ENCODE measurements around the gene CHADL. TPM values are rescaled to one million over a fixed set of nuclear protein-coding genes. Genes with fewer than 3 reads are reported as not detected.

Gene CHADL
- total and polyA plus RNA-seq, 2 of the 4 experiments (the other 2 are of a cell fraction) = 0.18 to 0.53 TPM

DNA sequence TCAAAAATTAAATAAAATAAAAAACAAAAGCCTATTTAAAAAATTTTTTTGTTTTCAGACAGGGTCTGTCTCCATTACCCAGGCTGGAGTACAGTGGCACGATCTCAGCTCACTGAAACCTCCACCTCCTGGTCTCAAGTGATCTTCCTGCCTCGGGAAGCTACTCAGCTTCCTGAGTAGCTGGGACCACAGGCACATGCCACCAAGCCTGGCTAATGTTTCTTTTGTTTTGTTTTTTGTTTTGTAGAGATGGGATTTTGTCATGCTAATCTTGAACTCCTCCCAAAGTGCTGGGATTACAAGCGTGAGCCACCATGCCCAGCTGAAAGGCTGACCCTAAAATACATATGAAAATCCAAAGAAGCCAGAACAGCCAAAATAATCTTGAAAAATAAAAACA is 56.1 kb downstream of the CHADL start:
- Histone ChIP-seq H3K9ac (ENCODE audit: low read depth, low read length) (no peak overlapping the region), H3K4me3 (ENCODE audit: insufficient read depth, low read depth, low read length) (no peak overlapping the region), H2BK120ac (ENCODE audit: low read depth, low read length) (no peak overlapping the region), H2BK20ac (ENCODE audit: low read depth, low read length) (no peak overlapping the region), H4K8ac (ENCODE audit: low read depth in 2 of 2, low read length in 2 of 2) (no peak overlapping the region), H3K4me1 (ENCODE audit: control insufficient read depth, insufficient read depth, low read length) (peaks cover 3% of the 10 kb centered on the region; the same call in 1 of the 2 replicates), H2AK9ac (replicated peaks; ENCODE audit: low read depth, low read length, poor library complexity) (no peak overlapping the region), H3K27ac (ENCODE audit: insufficient read depth, low read length) (no peak overlapping the region), H3K4ac (ENCODE audit: low read depth, low read length) (no peak overlapping the region), H2AFZ (replicated peaks; ENCODE audit: low read length, poor library complexity) (no peak overlapping the region), H3K9me1 (ENCODE audit: insufficient read depth, low read length) (peaks cover 4% of the 10 kb centered on the region; the same call in 1 of the 2 replicates), H4K91ac (ENCODE audit: insufficient read depth, low read depth, low read length) (no peak overlapping the region), H2BK5ac (ENCODE audit: low read depth, low read length, poor library complexity, severe bottlenecking) (no peak overlapping the region), H3K27me3 (ENCODE audit: control insufficient read depth, insufficient read depth, low read length) (no peaks in the 10 kb centered on the region), H2AK5ac (ENCODE audit: low read depth, low read length) (no peak overlapping the region), H2BK15ac (ENCODE audit: low read depth, low read length) (no peak overlapping the region), H3K23ac (ENCODE audit: low read depth, low read length) (no peak overlapping the region), H3K4me2 (ENCODE audit: low read depth, low read length) (no peak overlapping the region), H4K5ac (ENCODE audit: low read depth, low read length) (no peak overlapping the region), H3K18ac (ENCODE audit: low read depth, low read length) (no peak overlapping the region), H3K36me3 (ENCODE audit: control insufficient read depth, insufficient read depth, low read length) (peaks cover 5% of the 10 kb centered on the region), H3K79me1 (ENCODE audit: low read depth in 1 of 2, low read length in 2 of 2) (peaks cover 0 to 2% of the 10 kb centered on the region in 2 experiments; a peak in 1 of 4 replicates), H3K9me3 (ENCODE audit: control insufficient read depth, insufficient read depth, low read length) (no peaks in the 10 kb centered on the region), H3K14ac (replicated peaks; ENCODE audit: low read depth, low read length) (no peak overlapping the region), H4K20me1 (ENCODE audit: insufficient read depth, low read length) (0 out of 2 replicates have a peak, but pooled peaks cover 3% of the 10 kb centered on the region), H3K56ac (ENCODE audit: extremely low read depth, insufficient read depth, low read length) (no peak overlapping the region)
- TF ChIP-seq CHD1 (IDR thresholded peaks at IDR 0.05; ENCODE audit: low read depth, low read length) = no peak
- TF ChIP-seq, protein P1, sequence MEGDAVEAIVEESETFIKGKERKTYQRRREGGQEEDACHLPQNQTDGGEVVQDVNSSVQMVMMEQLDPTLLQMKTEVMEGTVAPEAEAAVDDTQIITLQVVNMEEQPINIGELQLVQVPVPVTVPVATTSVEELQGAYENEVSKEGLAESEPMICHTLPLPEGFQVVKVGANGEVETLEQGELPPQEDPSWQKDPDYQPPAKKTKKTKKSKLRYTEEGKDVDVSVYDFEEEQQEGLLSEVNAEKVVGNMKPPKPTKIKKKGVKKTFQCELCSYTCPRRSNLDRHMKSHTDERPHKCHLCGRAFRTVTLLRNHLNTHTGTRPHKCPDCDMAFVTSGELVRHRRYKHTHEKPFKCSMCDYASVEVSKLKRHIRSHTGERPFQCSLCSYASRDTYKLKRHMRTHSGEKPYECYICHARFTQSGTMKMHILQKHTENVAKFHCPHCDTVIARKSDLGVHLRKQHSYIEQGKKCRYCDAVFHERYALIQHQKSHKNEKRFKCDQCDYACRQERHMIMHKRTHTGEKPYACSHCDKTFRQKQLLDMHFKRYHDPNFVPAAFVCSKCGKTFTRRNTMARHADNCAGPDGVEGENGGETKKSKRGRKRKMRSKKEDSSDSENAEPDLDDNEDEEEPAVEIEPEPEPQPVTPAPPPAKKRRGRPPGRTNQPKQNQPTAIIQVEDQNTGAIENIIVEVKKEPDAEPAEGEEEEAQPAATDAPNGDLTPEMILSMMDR (conservative IDR thresholded peaks at IDR 0.05; ENCODE audit: low read depth, low read length) = no peak
- no peak for TF ChIP-seq MAZ (IDR thresholded peaks at IDR 0.05; ENCODE audit: borderline replicate concordance, low read depth, low read length)
- TF ChIP-seq RAD21 (IDR thresholded peaks at IDR 0.05; ENCODE audit: low read length) = no peak
- TF ChIP-seq FOS (IDR thresholded peaks at IDR 0.05; ENCODE audit: low read depth, low read length) = no peak
- no peak for TF ChIP-seq SMC3 (IDR thresholded peaks at IDR 0.05; ENCODE audit: low read depth, low read length)
- TF ChIP-seq MAFK (IDR thresholded peaks at IDR 0.05; ENCODE audit: low read depth, low read length) = no peak
- no peak for TF ChIP-seq RCOR1 (IDR thresholded peaks at IDR 0.05; ENCODE audit: insufficient replicate concordance, low read length)
- no peak for TF ChIP-seq NFE2L2 (IDR thresholded peaks at IDR 0.05; ENCODE audit: low read depth, low read length)
- no peak for TF ChIP-seq MXI1 (IDR thresholded peaks at IDR 0.05; ENCODE audit: borderline replicate concordance, low read depth, low read length)
- no peak for TF ChIP-seq POLR2A (IDR thresholded peaks at IDR 0.05; ENCODE audit: low read depth, low read length)
- TF ChIP-seq RFX5 (IDR thresholded peaks at IDR 0.05; ENCODE audit: low read depth, low read length) = no peak
- TF ChIP-seq CEBPB (IDR thresholded peaks at IDR 0.05; ENCODE audit: low read depth, low read length) = no peak
- TF ChIP-seq, protein P2, sequence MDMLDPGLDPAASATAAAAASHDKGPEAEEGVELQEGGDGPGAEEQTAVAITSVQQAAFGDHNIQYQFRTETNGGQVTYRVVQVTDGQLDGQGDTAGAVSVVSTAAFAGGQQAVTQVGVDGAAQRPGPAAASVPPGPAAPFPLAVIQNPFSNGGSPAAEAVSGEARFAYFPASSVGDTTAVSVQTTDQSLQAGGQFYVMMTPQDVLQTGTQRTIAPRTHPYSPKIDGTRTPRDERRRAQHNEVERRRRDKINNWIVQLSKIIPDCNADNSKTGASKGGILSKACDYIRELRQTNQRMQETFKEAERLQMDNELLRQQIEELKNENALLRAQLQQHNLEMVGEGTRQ (IDR thresholded peaks at IDR 0.05; ENCODE audit: low read depth, low read length) = no peak
- no peak for TF ChIP-seq BHLHE40 (IDR thresholded peaks at IDR 0.05; ENCODE audit: low read depth, low read length)
- TF ChIP-seq, protein P3, sequence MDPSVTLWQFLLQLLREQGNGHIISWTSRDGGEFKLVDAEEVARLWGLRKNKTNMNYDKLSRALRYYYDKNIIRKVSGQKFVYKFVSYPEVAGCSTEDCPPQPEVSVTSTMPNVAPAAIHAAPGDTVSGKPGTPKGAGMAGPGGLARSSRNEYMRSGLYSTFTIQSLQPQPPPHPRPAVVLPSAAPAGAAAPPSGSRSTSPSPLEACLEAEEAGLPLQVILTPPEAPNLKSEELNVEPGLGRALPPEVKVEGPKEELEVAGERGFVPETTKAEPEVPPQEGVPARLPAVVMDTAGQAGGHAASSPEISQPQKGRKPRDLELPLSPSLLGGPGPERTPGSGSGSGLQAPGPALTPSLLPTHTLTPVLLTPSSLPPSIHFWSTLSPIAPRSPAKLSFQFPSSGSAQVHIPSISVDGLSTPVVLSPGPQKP (IDR thresholded peaks at IDR 0.05; ENCODE audit: borderline replicate concordance, low read depth, low read length) = no peak
- in situ Hi-C loops (cut with MboI; ENCODE audit: low sequenced_read_pairs) = no loop called here
- CTCF ChIA-PET = interaction anchor here (0.6 kb wide), 1 partner anchor 310 kb away, joined by 3 read pairs; no protein-coding TSS in a partner anchor
- DNase-seq = no peak
- no CpG with 5 or more reads among the region's 3 CpGs for WGBS, 2 experiments (ENCODE audit: extremely low coverage in 2 of 2, insufficient read length in 1 of 2)
- POLR2A ChIA-PET (ENCODE audit: unreplicated experiment) = no interaction called here
- no peak for ATAC-seq (ENCODE audit: low read depth)
- intact Hi-C loops (cut with micrococcal nuclease) = no loop called here
- dilution Hi-C loops (cut with HindIII; ENCODE audit: low sequenced_read_pairs, unreplicated experiment) = no loop called here
- BruUV-seq (replicated peaks) = no TSS peak

Data from IMR-90 (cell line).